Stimulated activated CD8-positive, alpha-beta memory T cell treated with anti-CD3 and anti-CD28 coated beads, Interleukin-7, amount 100 ng/mL, for 24 hours (primary cell): Measurements from ENCODE around the gene AGBL3.
"Not testable (repeated sequence)": the region's sequence is repeated elsewhere in the genome, so short reads cannot be mapped to it uniquely, and the experiment has no call there.

Experiments
- DNase-seq: peaks from one replicate; pipeline ENCODE4 v3.0.0-alpha.2; 2020; ENCODE audit warnings: low read depth

Gene AGBL3

GRCh38 chr7:135077642-135078041, 91.3 kb downstream of the AGBL3 start:
- no peak for DNase-seq

DNA sequence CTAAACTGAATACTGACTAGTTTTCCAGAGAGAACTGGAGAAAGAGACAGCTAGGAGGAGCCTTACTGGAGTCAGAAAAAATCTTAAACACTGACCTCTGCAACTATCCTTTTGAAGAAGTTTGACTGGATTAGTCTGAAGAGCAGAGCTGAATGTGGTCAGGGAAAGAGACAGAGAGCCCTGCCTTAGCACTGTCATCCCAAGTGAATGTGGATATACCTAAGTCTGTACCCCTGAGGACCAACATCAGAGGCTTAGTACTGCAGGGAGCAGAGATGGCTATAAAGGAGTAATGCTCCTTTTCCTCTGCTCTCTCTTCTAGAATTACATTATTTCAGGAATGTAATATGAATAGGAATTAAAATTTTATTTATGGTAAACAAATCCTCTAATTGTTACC, 91.7 kb downstream of the AGBL3 start:
- DNase-seq = no peak

- DNase-seq = no peak
Measured at GRCh38 chr7:135079068-135079467, 92.8 kb downstream of the AGBL3 start.

DNA sequence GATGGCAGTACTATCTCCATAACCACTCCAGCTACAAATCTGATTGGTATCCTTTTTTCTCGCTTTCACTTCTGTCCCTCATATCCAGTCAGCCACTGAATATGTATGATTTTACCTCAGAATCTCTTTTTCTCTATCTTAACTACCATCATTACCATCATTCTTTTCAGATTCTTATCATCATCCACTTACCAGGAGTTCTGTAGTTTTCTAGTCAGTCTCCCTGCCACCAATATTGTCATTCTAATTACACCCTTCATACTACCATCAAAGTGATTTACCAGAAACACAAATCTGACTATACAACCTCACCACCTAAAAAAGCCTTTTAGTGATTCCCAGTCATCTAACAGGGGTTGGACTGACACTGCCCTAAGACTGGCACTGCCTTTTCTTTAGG, 96.7 kb downstream of the AGBL3 start:
- DNase-seq = no peak

DNA sequence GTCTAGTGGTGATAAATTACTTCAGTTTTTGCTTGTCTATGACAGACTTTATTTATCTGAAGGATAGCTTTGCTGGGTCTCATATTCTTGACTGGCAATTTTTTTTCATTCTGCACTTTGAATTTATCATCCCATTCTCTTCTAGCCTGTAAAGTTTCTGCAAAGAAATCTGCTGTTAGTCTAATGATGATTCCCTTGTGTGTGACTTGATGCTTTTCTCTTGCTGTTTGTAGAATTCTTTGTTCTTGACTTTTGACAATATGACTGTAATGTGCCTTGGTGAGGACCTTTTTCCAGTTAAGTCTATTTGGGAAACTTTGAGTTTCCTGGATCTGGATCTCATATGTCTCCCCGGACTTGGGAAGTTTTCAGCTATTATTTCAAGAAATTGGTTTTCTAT, 102.3 kb downstream of the AGBL3 start:
- no peak for DNase-seq

GRCh38 chr7:135091717-135092116, 105.4 kb downstream of the AGBL3 start:
- DNase-seq = no peak

GRCh38 chr7:135094472-135095237, 108.3 kb downstream of the AGBL3 start:
- no peak for DNase-seq

GRCh38 chr7:135095450-135095849, 109.1 kb downstream of the AGBL3 start:
- DNase-seq = no peak

GRCh38 chr7:135098391-135098790, 112.1 kb downstream of the AGBL3 start:
- no peak for DNase-seq

DNA sequence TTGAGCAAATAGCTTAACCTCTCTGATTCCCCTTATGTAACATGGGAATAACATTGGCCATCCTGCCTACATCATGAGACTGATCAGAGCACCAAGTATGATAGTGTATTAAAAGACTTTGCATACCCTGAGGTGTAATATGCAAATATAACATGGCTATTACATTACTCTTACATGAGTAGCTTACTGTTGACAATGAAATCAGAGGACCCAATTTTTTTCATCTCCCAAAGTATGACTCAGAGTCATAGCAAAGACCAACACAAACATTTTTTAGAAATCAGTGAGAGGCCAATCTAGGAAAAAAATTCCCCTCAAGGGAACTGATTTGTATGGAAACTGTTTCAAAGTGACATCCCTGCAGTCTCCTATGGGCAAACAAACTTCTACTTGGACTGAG, 114.5 kb downstream of the AGBL3 start:
- no peak for DNase-seq

DNA sequence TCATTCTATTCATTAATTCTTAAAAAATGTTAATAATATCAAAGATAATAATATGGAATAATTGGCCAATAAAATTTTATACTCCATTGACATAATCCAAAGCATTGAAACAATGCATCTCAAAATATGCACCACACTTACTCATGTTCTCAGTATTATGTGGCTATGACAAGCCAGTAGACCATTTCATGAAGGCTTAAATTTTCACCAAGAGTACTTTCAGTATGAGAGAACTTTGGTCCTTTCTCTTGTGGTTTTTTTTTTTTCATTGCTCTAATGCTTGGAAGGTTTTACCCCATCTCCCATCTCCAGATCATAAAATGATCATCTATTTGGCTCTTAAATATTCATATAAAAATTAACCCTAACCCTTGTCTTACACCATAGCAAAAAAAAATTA, 116.1 kb downstream of the AGBL3 start:
- DNase-seq = no peak

- DNase-seq = no peak
Measured at GRCh38 chr7:135109562-135109961, 123.3 kb downstream of the AGBL3 start.

DNA sequence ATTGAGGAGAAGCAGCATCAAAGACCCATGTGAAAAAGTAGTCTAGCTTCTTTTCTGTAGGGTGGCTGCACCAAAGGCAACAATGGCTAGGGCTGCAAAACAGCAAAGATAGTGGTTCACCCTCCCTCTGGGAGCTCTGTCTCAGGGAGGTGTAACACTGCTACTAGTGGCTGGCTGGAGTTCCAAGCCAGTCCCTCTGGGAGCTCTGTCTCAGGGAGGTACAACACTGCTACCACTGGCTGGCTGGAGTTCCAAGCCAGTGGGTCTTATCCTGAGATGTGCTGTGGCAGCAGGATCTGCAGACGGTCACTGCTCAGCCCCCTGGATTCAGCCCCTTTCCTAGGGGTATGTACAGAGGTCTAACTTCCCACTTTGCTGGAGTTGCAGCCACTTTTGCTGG, 123.7 kb downstream of the AGBL3 start:
- DNase-seq = no peak

GRCh38 chr7:135111379-135111778, 125.1 kb downstream of the AGBL3 start:
- DNase-seq = no peak

DNA sequence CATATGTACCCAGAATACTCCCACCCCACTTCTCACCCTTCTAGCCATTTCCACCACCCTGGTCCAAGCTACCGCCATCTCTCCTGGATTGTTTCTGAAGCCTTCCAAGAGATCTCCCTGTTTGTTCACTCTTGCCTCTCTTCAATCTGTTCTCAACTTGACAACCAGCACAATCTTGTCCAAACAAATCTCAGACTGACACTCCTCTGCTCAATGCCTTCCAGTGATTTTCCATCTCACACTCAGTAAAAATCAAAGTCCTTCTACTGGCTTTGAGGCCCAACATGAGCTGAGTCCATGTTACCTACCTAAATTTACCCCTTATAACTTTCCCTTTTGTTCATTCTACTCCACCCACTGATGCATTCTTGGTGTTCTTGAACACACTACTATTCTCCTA, 128.3 kb downstream of the AGBL3 start:
- no peak for DNase-seq

DNA sequence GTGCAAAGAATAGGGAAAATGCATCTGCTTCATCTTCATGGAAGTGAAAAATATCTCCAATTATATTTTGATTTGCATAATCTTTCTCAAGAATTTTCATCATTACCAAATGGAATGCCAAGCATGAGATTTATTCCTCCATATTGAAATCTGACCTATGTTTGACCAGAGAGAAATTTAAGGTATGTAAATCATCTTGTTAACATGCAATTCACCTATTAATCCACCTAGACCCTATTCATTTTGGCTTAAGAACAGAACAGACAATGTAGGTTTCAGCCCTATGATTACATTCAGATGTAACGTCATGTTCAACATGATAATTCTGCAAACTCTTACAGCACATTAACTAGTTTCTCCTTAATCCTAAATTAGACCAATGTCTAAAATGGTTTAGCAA, 130.8 kb downstream of the AGBL3 start:
- no peak for DNase-seq

DNA sequence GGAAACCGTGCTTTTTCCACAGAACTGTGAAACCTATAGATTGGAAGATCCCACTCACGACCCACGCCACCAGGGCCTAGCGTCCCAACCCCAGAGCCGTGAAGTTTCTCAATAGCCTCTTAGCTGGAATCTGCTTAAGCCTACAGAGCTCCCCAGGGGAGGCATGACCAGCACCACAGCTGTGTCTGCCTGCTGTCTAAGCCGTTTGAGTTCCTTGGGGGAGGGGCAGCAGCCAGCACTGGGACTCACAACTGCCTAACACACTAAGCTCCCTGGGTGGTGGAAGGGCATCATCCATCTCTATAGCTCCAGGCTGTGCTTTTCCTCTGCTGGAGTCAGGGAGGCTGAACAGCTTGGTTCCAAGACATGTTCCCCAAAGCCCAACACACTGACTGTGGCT, 135.6 kb downstream of the AGBL3 start:
- DNase-seq = no peak

DNA sequence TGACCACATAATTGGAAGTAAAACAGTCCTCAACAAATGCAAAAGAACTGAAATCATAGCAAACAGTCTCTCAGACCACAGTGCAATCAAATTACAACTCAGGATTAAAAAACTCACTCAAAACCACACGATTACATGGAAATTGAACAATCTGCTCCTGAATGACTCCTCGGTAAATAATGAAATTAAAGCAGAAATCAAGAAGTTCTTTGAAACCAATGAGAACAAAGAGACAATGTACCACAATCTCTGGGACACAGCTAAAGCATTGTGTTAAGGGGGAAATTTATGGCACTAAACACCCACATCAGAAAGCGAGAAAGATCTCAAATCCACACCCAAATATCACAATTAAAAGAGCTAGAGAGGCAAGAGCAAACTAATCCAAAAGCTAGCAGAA, 138.3 kb downstream of the AGBL3 start:
- not testable (repeated sequence) for DNase-seq

- DNase-seq = no peak
Measured at GRCh38 chr7:135128931-135129330, 142.6 kb downstream of the AGBL3 start.

DNA sequence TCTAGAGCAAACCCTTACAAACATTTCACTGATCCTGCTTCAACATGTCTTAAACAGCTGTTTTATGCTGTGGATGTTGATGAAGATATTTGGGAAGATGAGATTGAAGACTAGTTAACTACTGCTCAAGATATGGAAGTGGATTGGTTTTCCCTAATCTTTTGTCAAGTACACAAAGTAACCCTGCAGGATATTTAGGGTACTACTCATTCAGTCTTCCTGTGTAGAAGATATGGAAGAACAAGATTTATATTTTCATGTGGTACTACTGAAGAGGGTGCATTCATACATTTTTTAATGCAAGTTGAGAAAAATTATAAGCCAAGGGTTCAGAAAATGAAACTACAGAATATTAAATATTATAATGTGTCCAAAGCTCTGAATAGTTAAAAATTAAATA, 143.3 kb downstream of the AGBL3 start:
- no peak for DNase-seq

DNA sequence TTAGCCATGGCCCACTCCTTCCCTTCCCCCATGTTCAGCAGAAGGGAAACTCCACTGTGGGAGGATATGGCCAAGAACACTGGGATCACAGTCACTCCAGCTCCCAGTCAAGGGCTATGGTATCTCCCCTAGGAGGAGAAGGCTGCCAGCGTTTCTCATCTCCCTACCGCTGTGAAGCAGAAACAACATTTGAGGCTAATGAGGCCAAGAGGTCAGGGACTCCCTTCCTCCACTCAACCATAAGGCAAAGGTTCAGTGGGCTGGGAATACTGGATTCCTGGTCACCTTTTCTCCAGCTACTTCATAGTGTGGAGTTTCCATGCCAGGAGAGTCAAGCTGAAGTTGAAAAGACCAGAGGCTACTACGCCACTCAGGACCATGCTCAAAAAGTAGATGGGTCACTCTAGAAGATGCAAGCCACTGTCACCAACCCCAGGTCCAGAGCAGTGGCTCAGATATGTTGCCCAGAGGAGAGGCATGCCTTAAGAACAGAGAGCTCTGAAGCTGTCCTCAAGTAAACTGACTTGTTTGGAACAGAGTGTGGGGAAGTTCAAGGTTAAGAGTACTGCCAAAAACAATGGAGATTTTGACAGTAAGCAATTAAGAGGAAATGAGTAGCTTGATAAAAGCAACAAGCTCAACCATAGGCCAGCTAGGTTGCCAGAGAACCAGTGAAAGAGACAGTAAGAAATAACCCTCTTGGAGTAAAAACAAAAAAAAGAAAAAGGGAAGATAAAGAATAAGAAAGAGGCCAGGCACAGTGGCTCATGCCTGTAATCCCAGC, 157.8 kb downstream of the AGBL3 start:
- DNase-seq = no peak

GRCh38 chr7:135147341-135147898, 161.1 kb downstream of the AGBL3 start:
- no peak for DNase-seq
